ENCODE results near the gene GUCA1A.

GUCA1A gene

GRCh38 chr6:42137194-42137753, 35.9 kb upstream of the GUCA1A start:
- TF ChIP-seq, protein P1, sequence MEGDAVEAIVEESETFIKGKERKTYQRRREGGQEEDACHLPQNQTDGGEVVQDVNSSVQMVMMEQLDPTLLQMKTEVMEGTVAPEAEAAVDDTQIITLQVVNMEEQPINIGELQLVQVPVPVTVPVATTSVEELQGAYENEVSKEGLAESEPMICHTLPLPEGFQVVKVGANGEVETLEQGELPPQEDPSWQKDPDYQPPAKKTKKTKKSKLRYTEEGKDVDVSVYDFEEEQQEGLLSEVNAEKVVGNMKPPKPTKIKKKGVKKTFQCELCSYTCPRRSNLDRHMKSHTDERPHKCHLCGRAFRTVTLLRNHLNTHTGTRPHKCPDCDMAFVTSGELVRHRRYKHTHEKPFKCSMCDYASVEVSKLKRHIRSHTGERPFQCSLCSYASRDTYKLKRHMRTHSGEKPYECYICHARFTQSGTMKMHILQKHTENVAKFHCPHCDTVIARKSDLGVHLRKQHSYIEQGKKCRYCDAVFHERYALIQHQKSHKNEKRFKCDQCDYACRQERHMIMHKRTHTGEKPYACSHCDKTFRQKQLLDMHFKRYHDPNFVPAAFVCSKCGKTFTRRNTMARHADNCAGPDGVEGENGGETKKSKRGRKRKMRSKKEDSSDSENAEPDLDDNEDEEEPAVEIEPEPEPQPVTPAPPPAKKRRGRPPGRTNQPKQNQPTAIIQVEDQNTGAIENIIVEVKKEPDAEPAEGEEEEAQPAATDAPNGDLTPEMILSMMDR (IDR thresholded peaks at IDR 0.05; ENCODE audit: control insufficient read depth, insufficient read depth, low read depth, low read length, missing control alignments) = no peak
- H3K4me3 ChIP-seq (ENCODE audit: control insufficient read depth, low read depth, low read length) = no peak overlapping the region
- no peak for DNase-seq (ENCODE audit: low read depth)

- DNase-seq (ENCODE audit: low read depth) = no peak
- TF ChIP-seq, protein P1 (IDR thresholded peaks at IDR 0.05; ENCODE audit: control insufficient read depth, insufficient read depth, low read depth, low read length, missing control alignments) = no peak
- no peak overlapping the region for H3K4me3 ChIP-seq (ENCODE audit: control insufficient read depth, low read depth, low read length)
Observed at GRCh38 chr6:42138190-42138589, 35.0 kb upstream of the GUCA1A start.

DNA sequence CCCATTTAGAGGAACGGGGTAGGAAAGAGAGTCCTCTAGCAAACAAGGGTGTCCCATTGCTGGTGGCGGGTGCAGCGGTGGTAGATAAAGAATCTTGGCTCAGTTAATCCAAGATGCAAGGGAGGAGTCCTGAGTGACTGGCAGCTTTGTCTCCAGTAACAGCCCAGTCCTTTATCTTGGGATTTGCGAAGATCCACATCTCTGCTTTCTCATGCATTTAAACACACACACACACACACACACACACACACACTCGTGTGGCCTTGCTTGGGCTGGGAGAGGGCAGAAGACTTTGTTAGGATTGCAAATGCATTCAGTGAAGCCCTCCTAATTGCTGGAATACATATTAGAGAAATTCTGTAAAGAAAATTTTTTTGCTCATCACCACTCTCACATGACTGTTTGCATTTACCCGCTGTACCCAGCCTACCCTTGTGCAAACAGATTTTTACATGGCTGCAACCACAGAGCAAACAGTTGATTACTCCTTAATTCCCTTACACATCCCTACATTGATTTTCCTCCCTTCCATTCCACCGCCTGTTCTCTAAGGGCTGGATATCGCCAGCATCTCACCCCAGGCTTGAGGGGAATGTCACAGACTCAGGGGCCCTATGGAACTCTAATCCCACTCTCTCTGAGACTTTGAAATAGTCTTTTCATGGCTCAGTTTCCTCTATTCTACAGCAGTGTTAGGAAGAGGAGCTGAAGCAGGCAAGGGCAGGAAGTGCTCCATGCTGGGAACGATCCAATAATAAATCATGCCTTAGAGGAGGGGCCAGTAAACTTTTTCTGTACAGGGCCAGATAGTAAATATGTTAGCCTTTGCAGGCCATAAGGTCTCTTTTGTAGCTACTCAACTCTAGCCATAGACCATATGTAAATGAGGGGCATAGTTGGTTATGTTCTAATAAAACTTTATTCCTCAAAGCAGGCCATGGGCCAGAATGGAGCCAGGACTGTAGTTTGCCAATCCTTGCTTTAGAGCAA, 34.2 kb upstream of the GUCA1A start:
- DNase-seq (ENCODE audit: low read depth) = no peak
- H3K4me3 ChIP-seq (ENCODE audit: control insufficient read depth, low read depth, low read length) = no peak overlapping the region
- TF ChIP-seq, protein P1 (IDR thresholded peaks at IDR 0.05; ENCODE audit: control insufficient read depth, insufficient read depth, low read depth, low read length, missing control alignments) = no peak

DNA sequence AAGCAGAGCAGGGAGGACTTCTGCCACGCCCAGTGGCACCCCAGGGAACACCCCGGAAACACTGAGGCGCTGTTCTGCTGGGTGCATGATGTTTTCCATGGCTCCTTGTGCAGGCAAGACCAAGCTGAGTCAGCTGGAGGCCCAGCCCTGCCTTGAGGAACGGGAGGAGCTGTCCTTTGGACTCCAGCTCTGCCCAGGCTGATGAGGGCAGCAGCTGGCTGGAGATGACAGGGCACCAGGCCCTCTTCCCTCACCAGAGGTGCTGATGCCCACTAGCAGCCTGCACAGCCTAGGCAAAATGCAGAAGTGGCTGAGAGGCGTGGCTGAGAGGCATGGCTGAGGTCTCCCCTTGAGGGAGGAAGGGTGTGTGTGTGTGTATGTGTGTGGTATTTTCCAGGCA, 33.1 kb upstream of the GUCA1A start:
- TF ChIP-seq, protein P1 (IDR thresholded peaks at IDR 0.05; ENCODE audit: control insufficient read depth, insufficient read depth, low read depth, low read length, missing control alignments) = no peak
- DNase-seq (ENCODE audit: low read depth) = no peak
- H3K4me3 ChIP-seq (ENCODE audit: control insufficient read depth, low read depth, low read length) = no peak overlapping the region

DNA sequence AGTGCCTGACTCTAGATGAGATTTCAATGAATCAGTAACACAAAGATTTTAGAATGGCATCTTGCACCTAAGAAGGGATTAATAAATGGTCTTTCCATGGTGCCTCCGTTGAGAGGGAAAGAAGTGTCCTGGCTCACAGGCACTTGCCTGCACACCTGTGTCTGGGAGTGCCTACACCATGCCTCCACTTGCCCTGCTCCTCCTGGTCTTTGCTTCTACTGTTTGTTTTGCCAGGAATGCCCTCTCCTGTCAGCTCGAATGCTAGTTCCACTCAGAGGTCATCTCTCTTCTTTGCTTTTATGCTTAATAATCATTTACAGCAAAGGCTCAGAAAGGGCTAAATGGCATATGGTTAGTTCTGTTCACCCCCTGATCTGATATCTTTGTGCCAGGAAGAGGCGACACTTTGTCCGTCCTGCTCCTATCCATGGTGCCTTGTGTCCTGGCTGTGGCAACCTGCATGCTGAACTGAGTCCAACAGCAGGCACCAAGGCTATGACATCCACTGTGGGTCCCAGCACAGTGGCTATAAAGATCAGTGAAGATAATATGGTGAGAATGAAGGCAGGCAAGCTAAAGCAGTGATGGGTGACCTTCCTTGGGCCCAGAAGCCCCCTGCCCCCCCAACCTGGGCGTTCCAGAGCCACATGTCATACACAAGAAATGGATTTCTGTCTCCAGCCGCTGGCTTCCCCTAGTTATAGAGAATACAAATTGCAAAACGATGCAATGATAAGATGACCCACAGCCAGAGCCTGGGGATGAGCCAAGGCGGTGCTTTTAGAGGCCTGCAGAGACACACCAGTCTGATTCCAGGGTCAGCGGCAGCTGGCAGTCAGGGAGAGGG, 32.2 kb upstream of the GUCA1A start:
- no peak overlapping the region for H3K4me3 ChIP-seq (ENCODE audit: control insufficient read depth, low read depth, low read length)
- DNase-seq (ENCODE audit: low read depth) = no peak
- TF ChIP-seq, protein P1 (IDR thresholded peaks at IDR 0.05; ENCODE audit: control insufficient read depth, insufficient read depth, low read depth, low read length, missing control alignments) = no peak

DNA sequence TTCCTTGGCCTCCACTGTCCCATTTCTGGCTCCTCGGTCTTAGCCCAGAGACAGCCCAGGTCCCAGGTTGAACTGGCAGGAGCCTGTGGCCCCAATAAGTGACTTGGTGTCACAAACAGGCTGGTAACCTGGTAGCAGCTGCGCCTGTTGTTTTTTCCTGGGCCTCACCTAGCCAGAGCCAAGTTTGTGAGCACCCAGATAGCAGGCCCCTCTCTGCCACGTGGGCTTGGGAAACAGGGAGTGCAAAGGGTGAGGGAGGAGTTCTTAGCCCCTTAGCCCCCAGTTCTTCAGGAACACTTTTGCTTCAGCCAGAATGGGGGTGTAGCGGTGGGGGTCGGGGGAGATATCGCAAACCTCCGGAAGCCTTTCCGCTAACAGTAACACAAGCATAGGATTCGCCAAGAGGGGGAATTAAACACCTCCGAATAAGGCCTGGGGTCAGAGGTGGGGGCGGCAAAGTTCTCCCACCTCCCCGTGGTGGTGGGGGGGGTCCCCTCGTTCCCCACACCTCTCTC, 31.5 kb upstream of the GUCA1A start:
- no peak for DNase-seq (ENCODE audit: low read depth)
- H3K4me3 ChIP-seq (ENCODE audit: control insufficient read depth, low read depth, low read length) = peak overlapping the region; percentile 67
- TF ChIP-seq, protein P1 (IDR thresholded peaks at IDR 0.05; ENCODE audit: control insufficient read depth, insufficient read depth, low read depth, low read length, missing control alignments) = no peak

Data from AG09309 (cell line).